Fibroblast of upper back skin (primary cell): ENCODE data around the gene GIMD1.
A peak's percentile ranks its signal among the peaks of the same experiment; 100 is the strongest.
"Not testable (repeated sequence)": the region's sequence is repeated elsewhere in the genome, so short reads cannot be mapped to it uniquely, and the experiment has no call there.

Experiments
- DNase-seq: peaks from one replicate; pipeline ENCODE4 v3.0.0-alpha.2; 2013

The GIMD1 gene

DNA sequence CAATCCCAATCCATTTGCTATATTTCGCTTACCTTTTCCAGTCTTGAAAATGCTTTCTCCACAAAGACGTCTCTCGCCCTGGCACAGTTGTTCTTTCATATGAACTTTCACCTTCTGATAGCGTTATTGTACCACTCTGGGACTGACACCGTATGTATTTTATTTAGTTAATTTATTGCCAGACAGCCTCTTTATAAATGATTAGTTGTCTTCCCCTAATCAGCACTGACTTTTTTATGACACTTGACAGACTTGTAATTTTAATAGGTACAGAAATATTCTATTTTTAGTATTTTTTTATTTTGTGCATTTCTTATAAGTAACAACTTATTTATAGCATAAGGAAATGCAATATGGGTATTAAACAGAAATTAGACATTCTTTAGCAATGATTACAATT is at the start of gene GIMD1:
GIMD1 (minus strand) TSS at position 101 of the 400 bp plus-strand sequence. CDS start 1,343 bp downstream, outside the sequence.
- DNase-seq = no peak

GRCh38 chr4:106414366-106414765 is 45.8 kb upstream of the GIMD1 start:
- peak; percentile 14 for DNase-seq

DNA sequence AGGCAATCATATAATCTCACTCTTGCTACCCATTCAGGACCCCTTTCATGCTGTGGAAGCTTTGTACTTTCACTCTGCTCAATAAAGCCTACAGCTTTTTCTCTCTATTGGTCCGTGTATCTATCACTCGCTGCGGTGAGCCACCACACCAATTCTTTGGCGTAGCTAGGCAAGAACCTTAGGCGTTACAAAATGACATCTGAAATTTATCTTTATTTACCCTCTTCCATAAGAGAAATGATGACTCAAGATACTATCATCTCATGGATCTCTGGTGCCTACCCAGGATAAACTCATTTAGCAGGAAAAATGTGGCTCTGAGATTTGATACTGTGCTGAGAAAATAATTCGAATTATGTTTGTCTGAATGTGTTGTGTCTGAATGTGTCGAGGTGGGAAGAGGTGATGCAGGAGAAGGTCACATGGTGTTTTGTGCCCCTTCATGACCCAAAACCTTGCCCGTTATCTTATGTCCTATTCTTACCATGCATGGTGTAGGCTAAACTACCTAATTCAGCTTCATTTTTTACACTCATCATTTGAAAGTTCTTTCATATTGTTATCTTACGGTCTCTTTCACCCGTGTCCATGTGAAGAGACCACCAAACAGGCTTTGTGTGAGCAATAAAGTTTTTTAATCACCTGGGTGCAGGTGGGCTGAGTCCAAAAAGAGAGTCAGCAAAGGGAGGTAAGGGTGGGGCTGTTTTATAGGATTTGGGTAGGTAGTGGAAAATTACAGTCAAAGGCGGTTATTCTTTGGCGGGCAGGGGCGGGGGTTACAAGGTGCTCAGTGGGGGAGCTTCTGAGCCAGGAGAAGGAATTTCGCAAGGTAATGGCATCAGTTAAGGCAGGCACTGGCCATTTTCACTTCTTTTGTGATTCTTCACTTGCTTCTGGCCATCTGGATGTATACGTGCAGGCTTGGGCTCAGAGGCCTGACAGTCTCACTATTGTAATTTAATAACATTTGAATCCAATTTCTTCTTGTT is 41.6 kb upstream of the GIMD1 start:
- DNase-seq = no peak

- not testable (repeated sequence) for DNase-seq
These were observed 39.4 kb upstream of the GIMD1 start for GRCh38 chr4:106408004-106408403.

DNA sequence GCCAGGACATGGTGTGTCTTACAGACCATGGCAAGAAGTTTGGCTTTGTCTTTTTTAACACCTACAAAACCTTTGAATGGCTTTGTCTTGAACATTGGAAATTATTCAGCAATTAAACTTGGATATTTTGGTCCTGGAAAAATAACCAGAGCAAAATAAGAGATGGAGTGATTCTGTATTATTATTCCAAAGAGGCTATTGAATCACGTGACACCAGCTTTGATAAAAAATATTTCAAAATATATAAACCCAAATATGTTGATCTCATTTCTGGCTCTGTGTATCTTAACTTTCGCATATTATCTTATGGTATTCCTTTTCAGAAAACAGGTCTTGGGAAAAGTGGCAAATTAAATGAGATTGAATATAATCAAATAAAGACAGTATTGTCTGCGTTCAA is 32.6 kb upstream of the GIMD1 start:
- DNase-seq = no peak

DNA sequence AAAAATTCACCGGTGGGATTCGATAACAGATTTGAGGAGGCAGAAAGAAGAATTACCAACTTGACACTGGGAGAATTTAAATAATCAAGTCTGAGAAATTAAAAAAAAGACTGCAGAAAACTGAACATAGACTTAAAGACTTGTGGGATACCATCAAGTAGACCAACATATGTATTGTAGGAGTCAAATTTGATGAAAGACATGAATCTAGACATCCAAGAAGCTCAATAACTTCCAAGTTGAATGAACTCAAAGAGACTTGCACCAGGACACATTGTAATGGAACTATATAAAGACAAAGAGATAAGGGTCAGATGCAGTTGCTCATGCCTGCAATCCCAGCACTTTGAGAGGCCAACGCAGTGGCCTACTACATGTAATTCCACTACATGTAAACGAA is 30.3 kb upstream of the GIMD1 start:
- DNase-seq = not testable (repeated sequence)

DNA sequence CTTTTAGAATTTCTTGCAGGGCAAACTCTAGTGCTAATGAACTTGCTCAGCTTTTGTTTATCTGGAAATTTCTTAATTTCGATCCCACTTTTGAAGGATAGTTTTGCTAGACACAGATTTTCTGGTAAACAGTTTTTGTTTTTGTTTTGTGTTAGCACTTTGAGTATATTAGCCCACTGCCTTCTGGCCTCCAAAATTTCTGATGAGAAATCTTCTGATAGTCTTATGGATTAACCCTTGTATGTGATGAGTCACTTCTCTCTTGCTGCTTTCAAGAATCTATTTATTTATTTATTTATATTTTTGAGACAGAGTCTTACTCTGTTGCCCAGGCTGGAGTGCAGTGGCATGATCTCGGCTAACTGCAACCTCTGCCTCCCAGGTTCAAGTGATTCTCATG is 27.0 kb upstream of the GIMD1 start:
- DNase-seq = no peak

GRCh38 chr4:106385853-106386393 is 17.3 kb upstream of the GIMD1 start:
- no peak for DNase-seq

GRCh38 chr4:106384878-106385277 is 16.3 kb upstream of the GIMD1 start:
- no peak for DNase-seq

DNA sequence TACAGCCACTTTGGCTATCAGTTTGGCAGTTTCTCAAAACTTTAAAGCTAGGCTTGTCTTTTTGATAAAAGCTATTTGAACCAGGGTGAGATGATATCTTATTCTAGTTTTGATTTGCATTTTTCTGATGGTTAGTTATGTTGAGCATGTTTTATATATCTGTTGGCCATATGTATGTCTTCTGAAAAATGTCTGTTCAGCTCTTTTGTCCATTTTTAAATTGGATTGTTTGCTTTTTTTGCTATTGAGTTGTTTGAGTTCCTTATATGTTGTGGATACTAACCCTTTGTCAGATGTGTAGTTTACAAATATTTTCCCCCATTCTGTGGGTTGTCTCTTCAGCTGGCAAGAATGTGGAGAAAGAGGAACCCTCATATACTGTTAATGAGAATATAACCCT is 11.6 kb upstream of the GIMD1 start:
- no peak for DNase-seq

DNA sequence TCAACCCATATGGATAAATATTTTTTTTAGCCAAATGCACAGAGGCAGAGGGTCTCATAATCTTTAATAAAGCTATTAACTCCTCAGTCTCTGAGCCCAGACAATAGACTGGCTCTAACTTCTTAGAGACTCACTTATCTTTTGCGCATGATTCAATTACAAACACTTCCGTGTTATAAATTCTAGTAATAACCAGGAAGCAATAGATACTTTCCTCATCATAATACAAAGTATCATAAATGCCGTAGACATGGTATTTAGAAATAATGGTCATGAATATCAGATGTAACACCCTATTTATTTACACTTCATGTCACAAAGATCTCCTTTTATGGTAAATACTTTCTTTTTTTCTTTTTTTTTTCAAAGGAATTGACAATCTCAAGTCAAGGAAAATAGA is 4.4 kb upstream of the GIMD1 start:
- no peak for DNase-seq

DNA sequence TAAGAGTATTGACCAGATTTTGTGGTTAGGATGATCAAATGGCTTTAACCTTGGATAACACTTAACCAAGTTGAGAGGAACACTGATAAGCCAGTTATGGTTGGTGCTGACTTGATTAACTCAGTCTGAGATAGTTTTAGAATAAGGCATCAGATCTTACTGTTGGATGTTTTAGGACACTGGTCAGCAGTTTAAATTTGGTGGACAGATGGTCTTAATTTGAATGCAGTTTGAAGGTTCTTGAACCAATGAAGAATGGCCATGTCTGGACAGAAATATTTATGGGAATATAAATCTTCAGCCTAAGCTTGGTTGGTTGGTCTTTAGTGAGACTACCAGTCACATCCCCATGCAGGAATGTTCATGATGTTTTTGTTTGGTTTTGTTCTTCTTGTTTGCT is 2.6 kb upstream of the GIMD1 start:
- peak; percentile 57 for DNase-seq

DNA sequence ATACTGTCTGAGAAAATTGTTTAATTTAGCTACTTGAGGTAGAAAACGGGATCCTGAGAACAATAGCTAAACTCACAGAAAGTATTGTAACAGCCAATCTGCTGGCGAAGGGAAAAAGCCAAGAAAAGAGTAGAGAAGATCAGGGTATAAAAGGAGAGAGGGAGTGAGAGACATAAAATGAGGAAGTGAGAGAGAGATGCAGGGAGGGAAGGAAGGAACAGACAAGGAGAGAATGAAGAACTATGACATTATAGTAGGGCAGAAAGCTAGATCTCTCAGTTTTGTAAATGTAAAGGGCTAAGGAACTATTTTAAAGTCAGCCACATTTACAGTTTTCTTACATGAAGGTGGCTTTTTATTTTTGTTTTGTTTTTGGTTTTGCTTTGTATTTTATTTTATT is 1.6 kb upstream of the GIMD1 start:
- DNase-seq = no peak

DNA sequence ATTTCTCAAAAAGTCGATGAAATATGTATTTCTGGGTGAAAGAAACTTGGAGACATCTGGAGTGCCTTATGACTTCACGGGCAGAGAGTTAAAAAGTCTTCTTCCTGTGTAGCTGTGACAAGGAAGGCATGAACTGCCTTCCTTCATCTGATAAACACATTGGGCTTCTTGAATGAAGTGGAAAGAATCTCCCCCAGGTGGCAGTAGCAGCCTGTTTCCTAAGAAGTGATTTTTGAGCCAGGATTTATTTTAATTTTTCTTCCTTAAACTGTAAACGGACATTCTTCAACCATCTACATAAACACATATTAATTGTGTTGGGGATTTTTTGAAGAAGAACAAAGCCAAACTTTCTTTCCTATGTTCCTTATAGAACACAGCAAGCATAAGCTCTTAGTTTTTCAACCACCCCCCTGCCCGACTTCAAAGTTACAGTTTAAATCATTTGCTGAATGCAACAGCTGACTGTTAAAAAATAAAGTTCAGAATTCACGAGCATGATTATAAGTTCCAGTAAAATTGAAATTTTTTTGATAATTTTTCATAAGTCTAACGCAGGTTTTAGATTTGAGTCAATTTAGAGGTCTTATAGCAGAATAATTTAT is 980 bp upstream of the GIMD1 start:
- DNase-seq = peak; percentile 88

DNA sequence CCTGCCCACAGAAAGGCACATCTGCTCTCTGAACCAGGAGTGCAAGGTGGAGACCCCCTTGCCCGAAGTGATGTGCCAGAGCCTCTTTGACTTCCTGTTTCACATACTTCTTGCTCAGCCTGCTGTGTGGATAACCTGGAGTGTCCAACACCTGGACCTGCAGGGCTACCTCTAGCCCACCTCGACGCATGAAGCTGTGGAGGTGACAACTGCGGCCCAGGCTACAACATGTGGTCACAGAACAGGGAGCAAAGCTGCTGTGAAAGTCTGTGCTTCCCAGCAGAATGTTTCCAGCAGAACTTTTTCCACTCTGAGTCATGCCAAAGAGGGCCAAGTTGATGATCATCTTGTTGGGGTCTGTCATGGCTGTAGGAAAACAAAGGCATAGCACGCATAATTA is 1.5 kb downstream of the GIMD1 start:
- no peak for DNase-seq

DNA sequence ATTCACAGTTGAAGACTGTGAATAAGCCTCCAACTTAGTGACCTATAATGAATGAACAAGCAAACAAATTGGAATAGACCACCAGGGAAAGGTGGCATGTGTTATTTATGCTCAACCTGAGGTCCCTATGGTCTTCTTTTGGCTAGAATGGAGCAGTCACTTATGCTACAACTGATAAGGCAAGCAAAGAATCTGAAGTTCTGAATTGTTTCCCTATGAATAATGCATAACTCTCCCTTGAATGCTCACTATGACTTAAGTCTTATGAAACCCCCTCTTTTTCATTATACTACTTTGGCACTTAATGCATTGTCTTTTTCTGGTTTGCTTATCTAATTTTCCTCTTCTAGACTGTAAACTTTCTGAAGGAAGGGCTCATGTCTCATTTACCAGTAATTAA is 2.6 kb downstream of the GIMD1 start:
- peak; percentile 71 for DNase-seq

DNA sequence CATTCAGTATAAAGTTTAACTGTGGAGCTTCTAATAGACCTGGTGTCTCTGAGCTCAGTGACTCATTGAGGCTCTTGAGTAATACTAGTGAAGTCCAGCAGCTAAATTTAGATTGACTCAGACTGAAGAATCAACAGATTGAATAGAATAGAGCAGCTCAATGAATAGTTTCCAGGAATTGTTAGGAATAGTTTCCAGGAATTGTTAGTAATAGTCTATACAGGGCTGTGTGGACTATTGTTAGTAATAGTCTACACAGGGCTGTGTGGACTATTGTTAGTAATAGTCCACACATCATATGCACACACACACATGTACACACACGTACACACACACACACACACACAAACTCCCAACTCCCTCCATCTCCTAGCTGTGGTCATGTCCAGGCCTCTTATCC is 3.0 kb downstream of the GIMD1 start:
- peak; percentile 95 for DNase-seq

- no peak for DNase-seq
These were observed 4.3 kb downstream of the GIMD1 start for GRCh38 chr4:106364282-106364681.

DNA sequence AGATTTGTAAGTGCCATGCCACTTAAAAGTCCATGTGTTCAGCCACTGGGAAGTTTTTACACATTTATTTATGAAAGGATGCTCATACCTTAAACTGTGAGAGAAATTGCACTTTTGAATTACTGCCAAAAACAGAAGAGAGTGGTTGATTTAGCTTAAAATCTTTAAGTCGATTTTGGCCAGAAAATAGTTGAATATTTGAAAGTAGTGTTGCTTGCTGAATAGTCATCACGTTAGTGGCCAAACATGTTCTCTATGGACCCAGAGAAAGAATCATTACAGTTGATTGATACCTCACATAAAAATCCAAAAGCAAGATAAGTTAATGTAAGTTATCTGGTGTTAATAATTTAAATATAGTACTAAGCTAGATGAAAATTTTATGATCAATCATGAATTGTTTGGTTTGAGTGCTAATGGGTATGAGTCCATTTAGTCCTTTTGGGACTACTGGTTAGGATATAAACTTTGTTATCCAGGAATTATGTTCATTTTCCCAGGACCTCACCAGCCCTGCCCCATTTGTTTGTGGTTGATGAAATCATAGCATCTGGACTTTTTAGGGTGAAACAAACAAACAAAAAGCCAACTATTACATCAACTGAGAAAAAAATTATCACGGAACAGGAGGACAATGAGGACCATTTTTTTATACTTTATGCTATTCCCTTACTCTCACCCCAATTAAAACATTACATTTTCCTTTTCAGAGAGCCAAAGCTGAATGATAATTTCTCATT is 6.3 kb downstream of the GIMD1 start:
- DNase-seq = no peak

GRCh38 chr4:106358899-106359298 is 9.7 kb downstream of the GIMD1 start:
- DNase-seq = peak; percentile 84

DNA sequence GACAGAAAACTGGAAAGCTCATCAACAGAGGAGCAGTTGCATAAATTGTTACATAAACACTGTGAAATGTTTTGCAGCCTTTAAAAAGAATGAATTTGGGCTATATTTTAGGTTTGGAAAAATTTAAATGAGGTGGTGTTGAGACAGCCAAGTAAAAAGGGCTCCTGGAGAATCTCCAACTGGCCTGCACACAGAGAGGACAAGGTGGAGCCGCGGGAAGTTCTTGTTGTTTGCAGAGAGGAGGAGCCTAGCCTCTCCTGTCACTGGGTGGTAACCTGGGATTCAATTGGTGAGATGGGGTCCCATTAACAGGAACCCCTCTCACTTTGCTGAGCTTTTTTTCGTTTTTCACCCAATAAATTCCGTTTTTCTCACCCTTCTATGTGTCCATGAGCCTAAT is 13.4 kb downstream of the GIMD1 start:
- DNase-seq = no peak

- DNase-seq = no peak
These were observed 14.8 kb downstream of the GIMD1 start for GRCh38 chr4:106353786-106354185.

- no peak for DNase-seq
These were observed 17.6 kb downstream of the GIMD1 start for GRCh38 chr4:106351016-106351415.
